SU-DHL-6 (cell line): ENCODE data around the gene ATP1B3.
A peak's percentile ranks its signal among the peaks of the same experiment; 100 is the strongest.
"Not testable (repeated sequence)": the region's sequence is repeated elsewhere in the genome, so short reads cannot be mapped to it uniquely, and the experiment has no call there.

Source experiments
- H2AFZ ChIP-seq: fragments of 200-600 bp; sonication (generic); 2 replicates; pipeline ENCODE4 v1.6.1; 2014; ENCODE audit warnings: low read depth, mild to moderate bottlenecking, moderate library complexity, mixed read lengths, antibody characterized with exemption, low read length; ENCODE audit not compliant: severe bottlenecking
- H3F3A ChIP-seq: fragments of 200-600 bp; shearing (Covaris generic); 2 replicates; pipeline ENCODE4 v1.6.0; 2016; ENCODE audit warnings: antibody characterized with exemption, mild to moderate bottlenecking; ENCODE audit not compliant: insufficient read depth
- H3K27ac ChIP-seq: fragments of 200-600 bp; sonication (generic); 2 replicates; pipeline ENCODE4 v1.5.1; 2016; ENCODE audit warnings: low read depth, mild to moderate bottlenecking, low read length, moderate library complexity, mixed read lengths
- H3K27me3 ChIP-seq: fragments of 200-600 bp; sonication (generic), shearing (Covaris generic); 2 replicates; pipeline ENCODE4 v1.6.0; 2014; ENCODE audit warnings: mild to moderate bottlenecking, low read length
- H3K36me3 ChIP-seq: fragments of 200-600 bp; sonication (generic); 2 replicates; pipeline ENCODE4 v1.6.1; 2014; ENCODE audit warnings: mild to moderate bottlenecking, low read length, mixed read lengths
- H3K4me2 ChIP-seq: fragments of 300-600, 200-600 bp; shearing (Covaris generic), sonication (generic); 2 replicates; pipeline ENCODE4 v1.6.0; 2014; ENCODE audit warnings: low read length, low read depth, mild to moderate bottlenecking; ENCODE audit not compliant: poor library complexity, severe bottlenecking
- H3K4me3 ChIP-seq: fragments of 200-600 bp; sonication (generic); 2 replicates; pipeline ENCODE4 v1.5.1; 2014; ENCODE audit warnings: antibody characterized with exemption, low read length, mild to moderate bottlenecking, mixed read lengths; ENCODE audit not compliant: insufficient read depth, poor library complexity, severe bottlenecking
- H3K79me2 ChIP-seq: fragments of 200-600 bp; sonication (generic); 2 replicates; pipeline ENCODE4 v1.6.1; 2014; ENCODE audit warnings: mild to moderate bottlenecking, low read length, moderate library complexity; ENCODE audit not compliant: insufficient read depth
- H3K9ac ChIP-seq: fragments of 200-600 bp; sonication (generic); 2 replicates; pipeline ENCODE4 v1.7.0; 2014; ENCODE audit warnings: mild to moderate bottlenecking, low read length
- H3K9me2 ChIP-seq: fragments of 200-600 bp; sonication (generic); replicated peaks from 2 replicates; pipeline ENCODE4 v1.6.1; 2014; ENCODE audit warnings: low read length; ENCODE audit not compliant: insufficient read depth
- H3K9me3 ChIP-seq: fragments of 200-600 bp; sonication (generic); 2 replicates; pipeline ENCODE4 v1.6.1; 2014; ENCODE audit warnings: low read length, mixed read lengths; ENCODE audit not compliant: insufficient read depth
- H4K20me1 ChIP-seq: fragments of 200-600 bp; sonication (generic); 2 replicates; pipeline ENCODE4 v1.6.1; 2014; ENCODE audit warnings: low read depth, mild to moderate bottlenecking, antibody characterized with exemption, low read length, moderate library complexity, mixed read lengths
- EZH2phosphoT487 ChIP-seq: fragments of 200-600 bp; sonication (generic), shearing (Covaris generic); conservative IDR thresholded peaks from 2 replicates; pipeline ENCODE4 v1.6.1; 2018; ENCODE audit warnings: mild to moderate bottlenecking, antibody characterized with exemption, low read length, moderate library complexity, mixed read lengths
- TF ChIP-seq, protein P1 (sequence below): fragments of 200-600 bp; sonication (generic); IDR thresholded peaks from one replicate; pipeline ENCODE4 v1.5.1; 2017; ENCODE audit warnings: antibody characterized with exemption, mild to moderate bottlenecking, low read length, moderate library complexity; ENCODE audit not compliant: insufficient read depth, poor library complexity, severe bottlenecking

Gene ATP1B3

DNA sequence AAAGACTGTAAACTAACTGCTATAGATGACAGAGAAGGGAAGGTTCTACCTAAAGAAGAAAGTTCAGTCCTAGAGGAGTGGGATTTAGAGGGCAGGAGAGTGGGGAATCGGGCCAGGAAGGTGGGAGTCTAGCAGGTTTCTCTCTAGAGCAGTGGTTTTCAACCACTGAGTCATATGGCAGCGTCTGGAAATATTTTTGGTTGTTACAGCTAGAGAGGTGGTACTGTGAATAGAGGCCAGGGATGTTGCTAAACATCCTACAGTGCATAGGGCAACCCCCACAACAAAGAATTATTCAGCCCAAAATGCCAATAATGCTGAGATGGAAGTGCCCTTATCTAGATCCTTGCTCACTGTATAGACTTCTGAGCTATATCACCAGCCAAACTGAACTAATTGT, 28.7 kb downstream of the ATP1B3 start:
- no peak overlapping the region for H3K4me2 ChIP-seq
- no peak overlapping the region for H3K4me3 ChIP-seq
- no peaks in the 10 kb centered on the region for H3K9me3 ChIP-seq
- H3F3A ChIP-seq = 0 out of 2 replicates have a peak, but pooled peaks cover 3% of the 10 kb centered on the region
- H3K9me2 ChIP-seq = no peaks in the 10 kb centered on the region
- H3K27ac ChIP-seq = no peak overlapping the region
- H3K9ac ChIP-seq = no peak overlapping the region
- no peak overlapping the region for H2AFZ ChIP-seq
- peaks cover 29% of the 10 kb centered on the region; the same call in 1 of the 2 replicates for H3K36me3 ChIP-seq
- TF ChIP-seq EZH2phosphoT487 = no peak
- TF ChIP-seq, protein P1, sequence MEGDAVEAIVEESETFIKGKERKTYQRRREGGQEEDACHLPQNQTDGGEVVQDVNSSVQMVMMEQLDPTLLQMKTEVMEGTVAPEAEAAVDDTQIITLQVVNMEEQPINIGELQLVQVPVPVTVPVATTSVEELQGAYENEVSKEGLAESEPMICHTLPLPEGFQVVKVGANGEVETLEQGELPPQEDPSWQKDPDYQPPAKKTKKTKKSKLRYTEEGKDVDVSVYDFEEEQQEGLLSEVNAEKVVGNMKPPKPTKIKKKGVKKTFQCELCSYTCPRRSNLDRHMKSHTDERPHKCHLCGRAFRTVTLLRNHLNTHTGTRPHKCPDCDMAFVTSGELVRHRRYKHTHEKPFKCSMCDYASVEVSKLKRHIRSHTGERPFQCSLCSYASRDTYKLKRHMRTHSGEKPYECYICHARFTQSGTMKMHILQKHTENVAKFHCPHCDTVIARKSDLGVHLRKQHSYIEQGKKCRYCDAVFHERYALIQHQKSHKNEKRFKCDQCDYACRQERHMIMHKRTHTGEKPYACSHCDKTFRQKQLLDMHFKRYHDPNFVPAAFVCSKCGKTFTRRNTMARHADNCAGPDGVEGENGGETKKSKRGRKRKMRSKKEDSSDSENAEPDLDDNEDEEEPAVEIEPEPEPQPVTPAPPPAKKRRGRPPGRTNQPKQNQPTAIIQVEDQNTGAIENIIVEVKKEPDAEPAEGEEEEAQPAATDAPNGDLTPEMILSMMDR = no peak
- H3K27me3 ChIP-seq = no peaks in the 10 kb centered on the region
- H4K20me1 ChIP-seq = no peaks in the 10 kb centered on the region
- peaks cover 25% of the 10 kb centered on the region for H3K79me2 ChIP-seq

DNA sequence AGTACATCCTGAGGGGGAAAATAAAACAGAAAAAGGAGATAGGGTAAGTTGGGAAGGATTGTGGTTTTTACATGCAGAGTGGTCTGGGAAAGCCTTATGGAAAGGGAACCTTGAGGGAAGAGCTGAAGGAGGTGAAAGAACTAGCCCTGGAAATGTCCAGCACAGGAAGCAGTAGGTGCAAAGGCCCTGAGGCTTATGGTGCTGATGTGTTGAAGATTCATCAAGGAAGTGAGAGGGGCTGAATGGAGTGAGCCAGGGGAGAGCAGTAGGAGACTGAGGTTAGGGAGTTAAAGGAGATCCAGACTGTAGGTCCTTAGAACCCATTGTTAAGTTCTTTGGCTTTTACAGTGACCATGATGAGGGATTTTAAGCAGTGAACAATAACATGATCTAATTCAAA, 33.0 kb downstream of the ATP1B3 start:
- H3K36me3 ChIP-seq = peaks cover 50% of the 10 kb centered on the region
- no peaks in the 10 kb centered on the region for H3K27me3 ChIP-seq
- no peak for TF ChIP-seq EZH2phosphoT487
- TF ChIP-seq, protein P1 = no peak
- no peak overlapping the region for H3K4me2 ChIP-seq
- H3K79me2 ChIP-seq = 0 out of 2 replicates have a peak, but pooled peaks cover 4% of the 10 kb centered on the region
- H3K27ac ChIP-seq = no peak overlapping the region
- no peak overlapping the region for H3K4me3 ChIP-seq
- no peak overlapping the region for H3K9ac ChIP-seq
- no peaks in the 10 kb centered on the region for H4K20me1 ChIP-seq
- 0 out of 2 replicates have a peak, but pooled peaks cover 9% of the 10 kb centered on the region for H3F3A ChIP-seq
- H2AFZ ChIP-seq = no peak overlapping the region
- H3K9me2 ChIP-seq = no peaks in the 10 kb centered on the region
- no peaks in the 10 kb centered on the region for H3K9me3 ChIP-seq

DNA sequence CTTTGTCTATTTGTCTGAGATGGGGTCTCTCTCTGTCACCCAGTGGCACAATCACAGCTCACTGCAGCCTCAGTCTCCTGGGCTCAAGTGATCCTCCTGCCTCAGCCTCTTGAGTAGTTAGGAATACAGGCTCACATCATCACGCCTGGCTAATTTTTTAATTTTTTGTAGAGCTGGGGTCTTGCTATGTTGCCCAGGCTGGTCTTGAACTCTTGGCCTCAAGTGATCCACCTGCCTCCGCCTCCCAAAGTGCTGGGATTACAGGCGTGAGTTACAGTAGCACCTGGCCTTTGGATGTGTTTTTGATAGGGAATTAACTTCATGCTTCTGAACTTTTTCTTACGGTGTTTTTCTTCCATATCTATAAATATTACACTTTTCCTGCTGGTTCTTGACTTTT, 33.5 kb downstream of the ATP1B3 start:
- H3K27ac ChIP-seq, H3F3A ChIP-seq, H3K27me3 ChIP-seq, H4K20me1 ChIP-seq, H3K79me2 ChIP-seq, H3K9ac ChIP-seq, H2AFZ ChIP-seq, H3K4me3 ChIP-seq, H3K9me3 ChIP-seq, H3K9me2 ChIP-seq, H3K4me2 ChIP-seq: not testable (repeated sequence)
- peaks cover 53% of the 10 kb centered on the region for H3K36me3 ChIP-seq

- no peak overlapping the region for H3K9ac ChIP-seq
- H3K4me2 ChIP-seq = no peak overlapping the region
- H3K27me3 ChIP-seq = no peaks in the 10 kb centered on the region
- TF ChIP-seq, protein P1 = peak; percentile 73
- no peak for TF ChIP-seq EZH2phosphoT487
- H3K36me3 ChIP-seq = peaks cover 43% of the 10 kb centered on the region
- H3K79me2 ChIP-seq = 0 out of 2 replicates have a peak, but pooled peaks cover 4% of the 10 kb centered on the region
- H4K20me1 ChIP-seq = no peaks in the 10 kb centered on the region
- 0 out of 2 replicates have a peak, but pooled peaks cover 8% of the 10 kb centered on the region for H3F3A ChIP-seq
- no peaks in the 10 kb centered on the region for H3K9me3 ChIP-seq
- no peak overlapping the region for H3K4me3 ChIP-seq
- H3K9me2 ChIP-seq = no peaks in the 10 kb centered on the region
- H2AFZ ChIP-seq = no peak overlapping the region
- H3K27ac ChIP-seq = no peak overlapping the region
Measured at GRCh38 chr3:141913150-141913811, 36.8 kb downstream of the ATP1B3 start.
